GM21825 (cell line): Measurements from ENCODE around the gene SPATA24.
"Not testable (repeated sequence)": the region's sequence is repeated elsewhere in the genome, so short reads cannot be mapped to it uniquely, and the experiment has no call there.

Experiments
- ATAC-seq: cut with Tn5 transposase; IDR thresholded peaks from one replicate; pipeline ENCODE4 v1.9.1; 2021; ENCODE audit warnings: mild to moderate bottlenecking, moderate library complexity; ENCODE audit not compliant: unreplicated experiment

Gene SPATA24

GRCh38 chr5:139355900-139356299 is 48.0 kb downstream of the SPATA24 start:
- not testable (repeated sequence) for ATAC-seq

- ATAC-seq, result no peak
These were observed 49.7 kb downstream of the SPATA24 start for GRCh38 chr5:139354186-139354585.

GRCh38 chr5:139347863-139348262 is 56.0 kb downstream of the SPATA24 start:
- ATAC-seq, result not testable (repeated sequence)
